GM12878 (cell line): ENCODE data around the gene CARD14. TPM values are rescaled to one million over a fixed set of nuclear protein-coding genes. Genes with fewer than 3 reads are reported as not detected.
A peak's percentile ranks its signal among the peaks of the same experiment; 100 is the strongest.

Experiments
- ATAC-seq: fragments of 200-7000 bp; cut with Tn5 transposase; 3 replicates; pipeline ENCODE4 v1.9.1; 2020; ENCODE audit warnings: mild to moderate bottlenecking, moderate library complexity
- BruUV-seq: library from RNA; stranded (reverse); fragments of 400-500 nt; replicated peaks from 2 replicates; lab custom pipeline; 2021; lab: Mats Ljungman, UMichigan
- CTCF ChIA-PET: fragments of 300-600 bp; sonication (Branson Sonifier 250); formaldehyde crosslinking; extraction: SDS; loops from one replicate; lab custom pipeline; 2021; ENCODE audit warnings: inconsistent platforms; lab: Yijun Ruan, JAX
- POLR2A ChIA-PET: fragments of 350-600 bp; formaldehyde crosslinking; extraction: SDS; loops from one replicate; lab custom pipeline; 2021; ENCODE audit warnings: inconsistent platforms; lab: Charles Lee
- RAD21 ChIA-PET: fragments of 300-600 bp; sonication (Branson Sonifier 250); formaldehyde crosslinking; loops from one replicate; lab custom pipeline; 2023; ENCODE audit warnings: antibody characterized with exemption; ENCODE audit not compliant: unreplicated experiment; lab: Charles Lee
- SMC1A ChIA-PET: fragments of 300-600 bp; sonication (Branson Sonifier 250); formaldehyde crosslinking; loops from one replicate; lab custom pipeline; 2023; ENCODE audit not compliant: unreplicated experiment, uncharacterized antibody; lab: Charles Lee
- DNase-seq: peaks from one replicate; pipeline ENCODE4 v3.0.0-alpha.2; 2011; ENCODE audit warnings: low read depth, low spot score
- FAIRE-seq: peaks from 3 replicates; lab custom pipeline; 2011; peaks lifted over from hg19 to GRCh38; lab: Jason Lieb, UNC
- H2AFZ ChIP-seq: 2 replicates; pipeline ENCODE4 v1.6.0; 2011; ENCODE audit warnings: low read depth, low read length, control low read depth; ENCODE audit not compliant: control insufficient read depth
- H3K27ac ChIP-seq: 2 replicates; pipeline ENCODE4 v1.5.1; 2011; ENCODE audit warnings: control low read depth; ENCODE audit not compliant: control insufficient read depth, insufficient read depth
- H3K27me3 ChIP-seq, 2 experiments: replicated peaks in 1 of 2; 2 replicates each; pipeline versions ENCODE4 v1.6.0 to v1.6.1; 2011; ENCODE audit warnings: low read length in 1 of 2; ENCODE audit not compliant: control insufficient read depth in 2 of 2, insufficient read depth in 2 of 2
- H3K36me3 ChIP-seq, 2 experiments: 2 replicates each; pipeline ENCODE4 v1.5.1; 2011; ENCODE audit warnings: low read length in 1 of 2; ENCODE audit not compliant: control insufficient read depth in 2 of 2, insufficient read depth in 2 of 2
- H3K4me1 ChIP-seq: 2 replicates; pipeline ENCODE4 v1.6.1; 2011; ENCODE audit warnings: mild to moderate bottlenecking, low read length, moderate library complexity, mixed read lengths; ENCODE audit not compliant: control insufficient read depth, insufficient read depth
- H3K4me2 ChIP-seq: 2 replicates; pipeline ENCODE4 v1.6.0; 2011; ENCODE audit warnings: control low read depth; ENCODE audit not compliant: control insufficient read depth, insufficient read depth
- H3K4me3 ChIP-seq: fragments of 200-600 bp; sonication (generic); 2 replicates; pipeline ENCODE4 v1.5.1; 2016
- H3K79me2 ChIP-seq: 2 replicates; pipeline ENCODE4 v1.6.0; 2011; ENCODE audit warnings: low read length; ENCODE audit not compliant: control insufficient read depth, insufficient read depth
- H3K9ac ChIP-seq: 2 replicates; pipeline ENCODE4 v1.8.0; 2011; ENCODE audit warnings: low read length, control low read depth, mixed read lengths; ENCODE audit not compliant: control insufficient read depth, insufficient read depth
- H3K9me3 ChIP-seq: replicated peaks from 3 replicates; pipeline ENCODE4 v1.5.1; 2011; ENCODE audit warnings: mild to moderate bottlenecking, low read length; ENCODE audit not compliant: control insufficient read depth, insufficient read depth
- H4K20me1 ChIP-seq: 2 replicates; pipeline ENCODE4 v1.6.0; 2011; ENCODE audit not compliant: control insufficient read depth, insufficient read depth
- ATF2 ChIP-seq: IDR thresholded peaks from 2 replicates; pipeline ENCODE4 v1.6.1; 2012; ENCODE audit warnings: low read length, inconsistent platforms
- BHLHE40 ChIP-seq, 2 experiments: fragments of 450-650 bp in 1 of 2; IDR thresholded peaks; 2 replicates each; pipeline ENCODE4 v1.6.1; 2011 to 2017; ENCODE audit warnings: low read depth in 2 of 2, borderline replicate concordance in 1 of 2, improper control_type of control experiment in 1 of 2, low read length in 1 of 2, mild to moderate bottlenecking in 1 of 2
- DPF2 ChIP-seq: fragments of 450-650 bp; IDR thresholded peaks from 2 replicates; pipeline ENCODE4 v1.6.1; 2017; ENCODE audit warnings: mild to moderate bottlenecking
- EZH2 ChIP-seq: IDR thresholded peaks from 2 replicates; pipeline ENCODE4 v1.6.1; 2012; ENCODE audit warnings: low read depth, mild to moderate bottlenecking, control low read depth, inconsistent platforms, low read length, borderline replicate concordance; ENCODE audit not compliant: control insufficient read depth
- IRF3 ChIP-seq: fragments of 450-650 bp; IDR thresholded peaks from 2 replicates; pipeline ENCODE4 v1.6.1; 2014; ENCODE audit warnings: mild to moderate bottlenecking
- NFYB ChIP-seq: IDR thresholded peaks from 2 replicates; pipeline ENCODE4 v1.6.1; 2011; ENCODE audit warnings: low read depth, mild to moderate bottlenecking, low read length, improper control_type of control experiment, moderate library complexity; ENCODE audit not compliant: insufficient read depth
- NR2F1 ChIP-seq: fragments of 450-650 bp; conservative IDR thresholded peaks from 2 replicates; pipeline ENCODE4 v1.6.1; 2017; ENCODE audit warnings: mild to moderate bottlenecking
- POLR2AphosphoS5 ChIP-seq: IDR thresholded peaks from 2 replicates; pipeline ENCODE4 v1.6.1; 2011; ENCODE audit warnings: mild to moderate bottlenecking, low read length, inconsistent platforms
- REST ChIP-seq: IDR thresholded peaks from 2 replicates; pipeline ENCODE4 v1.6.1; 2012; ENCODE audit warnings: mild to moderate bottlenecking, low read depth, low read length
- WRNIP1 ChIP-seq: IDR thresholded peaks from 2 replicates; pipeline ENCODE4 v1.6.1; 2011; ENCODE audit warnings: low read depth, low read length, improper control_type of control experiment, borderline replicate concordance
- ZNF217 ChIP-seq: fragments of 450-650 bp; IDR thresholded peaks from 2 replicates; pipeline ENCODE4 v1.6.1; 2017; ENCODE audit warnings: antibody characterized with exemption, mild to moderate bottlenecking
- ZNF384 ChIP-seq: IDR thresholded peaks from 2 replicates; pipeline ENCODE4 v1.6.1; 2012; ENCODE audit warnings: low read depth, mild to moderate bottlenecking, low read length, improper control_type of control experiment, borderline replicate concordance
- ZNF592 ChIP-seq: fragments of 450-650 bp; IDR thresholded peaks from 2 replicates; pipeline ENCODE4 v1.6.1; 2017; ENCODE audit warnings: mild to moderate bottlenecking, moderate library complexity
- WGBS: methylation state at CpG from one replicate; pipeline ENCODE4 v1.1.6; 2016; ENCODE audit warnings: low lambda C conversion rate; ENCODE audit not compliant: insufficient replicate concordance, insufficient coverage; ENCODE audit errors: missing lambda C conversion rate; 5-methylcytosine and 5-hydroxymethylcytosine counted together
- in situ Hi-C: fragments of 300-500 bp; cut with MboI; formaldehyde crosslinking; loops from 9 replicates; pipeline ENCODE4 v1.14.3; 2018; ENCODE audit warnings: mixed read lengths
- intact Hi-C: fragments of 100-400 bp; cut with micrococcal nuclease; formaldehyde crosslinking; loops from one replicate; pipeline ENCODE4 v1.14.2; 2022; ENCODE audit not compliant: unreplicated experiment
- polyA plus RNA-seq, 11 experiments: library from polyadenylated mRNA; depleted of rRNA in 4 of 11; unstranded in 6 of 11; stranded (reverse) in 5 of 11; fragments of >200 nt; fragmentation: Nextera tagmentation in 4 of 11; fragmentation: Illumina TruSeq in 1 of 11; extraction: Ambion mirVana in 4 of 11; extraction: Trizol in 1 of 11; gene quantifications; 1 replicate in 1 of 11; 2 replicates in 10 of 11; pipeline versions ENCODE4 v1.2.1 to v1.2.3, GENCODE V29; 2011 to 2016; ENCODE audit warnings: inconsistent platforms in 2 of 11, missing spikeins in 2 of 11, low read depth in 1 of 11
- total RNA-seq, 4 experiments: library from RNA; depleted of rRNA in 3 of 4; stranded (reverse); fragments of >200 nt in 3 of 4; fragmentation: Illumina TruSeq in 1 of 4; extraction: Trizol in 1 of 4; gene quantifications; 2 replicates each; pipeline versions ENCODE4 v1.2.1 to v1.2.3, GENCODE V29; 2013 to 2021

Gene CARD14
- total and polyA plus RNA-seq, 10 of the 15 experiments (the other 5 are each of a cell fraction or from before 2014, with no cell fraction given): 0.08 to 0.15 TPM; not detected in 8

- Histone ChIP-seq H3K9me3 (no peaks in the 10 kb centered on the region), H3K4me1 (peaks cover 56% of the 10 kb centered on the region), H3K36me3 (no peaks in the 10 kb centered on the region), H3K4me3 (no peak overlapping the region), H3K27ac (peak overlapping the region; percentile 69), H3K79me2 (peaks cover 14% of the 10 kb centered on the region), H4K20me1 (no peaks in the 10 kb centered on the region), H3K27me3 (no peaks in the 10 kb centered on the region), H3K4me2 (0 out of 2 replicates have a peak overlapping the region, but pooled peaks have one; percentile 3), H2AFZ (no peak overlapping the region; the same call in 1 of the 2 replicates), H3K9ac (no peak overlapping the region; the same call in 1 of the 2 replicates)
- DNase-seq (no peak), ATAC-seq (no peak), FAIRE-seq (no peak)
- SMC1A ChIA-PET: interaction anchor here (1.0 to 1.8 kb wide), 2 partner anchors 13 to 61 kb away, joined by 3 to 6 read pairs; no protein-coding TSS in a partner anchor
- intact Hi-C loops: no loop called here
- 69% methylated on average over 14 of the region's 14 CpGs for WGBS
- POLR2A ChIA-PET: interaction anchor here (1.7 kb wide), 1 partner anchor 39 kb away, joined by 5 read pairs; no protein-coding TSS in a partner anchor
- RAD21 ChIA-PET: no interaction called here
- BruUV-seq: no TSS peak
- in situ Hi-C loops: no loop called here
- CTCF ChIA-PET: interaction anchor here (0.6 kb wide), 1 partner anchor 352 kb away, joined by 3 read pairs; no protein-coding TSS in a partner anchor
- no peak for TF ChIP-seq NFYB
- TF ChIP-seq ZNF384: no peak
- TF ChIP-seq ZNF217: no peak
- TF ChIP-seq DPF2: no peak
- no peak for TF ChIP-seq REST
- no peak for TF ChIP-seq IRF3
- no peak for TF ChIP-seq ZNF592
- TF ChIP-seq ATF2: no peak
- TF ChIP-seq NR2F1: no peak
- no peak for TF ChIP-seq EZH2
- TF ChIP-seq BHLHE40 (IDR thresholded peaks at IDR 0.05; ENCODE audit: borderline replicate concordance in 1 of 2, low read depth in 2 of 2, low read length in 1 of 2): no peak
- TF ChIP-seq WRNIP1: no peak
- TF ChIP-seq POLR2AphosphoS5: no peak
Measured at GRCh38 chr17:80257716-80258213, 87.9 kb downstream of the CARD14 start.
